HG02981 (cell line): Measurements from ENCODE around the gene PGGT1B.

Experiments used
- ATAC-seq: cut with Tn5 transposase; IDR thresholded peaks from one replicate; pipeline ENCODE4 v1.9.1; 2021; ENCODE audit warnings: mild to moderate bottlenecking, moderate library complexity; ENCODE audit not compliant: unreplicated experiment

The PGGT1B gene

DNA sequence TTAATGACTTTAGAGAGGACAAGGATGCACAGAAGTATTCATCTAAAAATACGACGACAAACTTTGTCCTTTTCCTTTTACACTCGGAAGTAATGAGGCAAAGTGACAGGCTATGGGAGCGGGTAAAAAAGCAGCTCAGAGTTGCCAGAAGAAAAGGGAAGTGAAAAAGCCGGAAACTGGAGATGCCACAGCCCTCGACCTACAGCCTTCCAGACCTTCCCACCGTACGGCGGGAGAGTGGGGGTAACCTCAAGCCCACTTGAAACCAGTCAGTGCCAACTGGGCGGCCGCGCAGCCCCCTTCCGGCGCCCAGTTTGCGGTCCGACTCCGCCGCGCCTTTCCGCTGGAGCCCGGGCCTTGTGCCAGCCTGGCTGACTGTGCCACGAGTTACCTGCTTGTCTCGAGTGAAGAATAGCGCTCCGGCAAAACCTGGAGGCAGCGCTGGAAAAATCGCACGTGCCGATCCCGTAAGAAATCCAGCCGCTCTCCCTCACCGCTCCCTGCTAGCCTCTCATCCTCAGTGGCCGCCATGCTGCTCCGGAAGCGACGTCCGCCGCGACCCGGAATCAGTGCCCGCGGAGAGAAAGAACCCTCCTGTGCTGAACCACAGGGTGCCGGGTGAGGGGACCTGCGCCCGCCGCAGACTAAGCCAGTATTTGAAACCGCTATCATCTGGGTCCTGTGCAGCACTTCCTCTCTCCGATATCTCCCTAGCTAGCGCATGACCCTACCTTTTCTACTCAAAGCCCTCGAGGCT, at the start of gene PGGT1B:
Gene PGGT1B (minus strand): TSS at position 557 of the 757 bp plus-strand sequence. CDS start 26 bp downstream, at position 531.
- ATAC-seq: peak; percentile 85

DNA sequence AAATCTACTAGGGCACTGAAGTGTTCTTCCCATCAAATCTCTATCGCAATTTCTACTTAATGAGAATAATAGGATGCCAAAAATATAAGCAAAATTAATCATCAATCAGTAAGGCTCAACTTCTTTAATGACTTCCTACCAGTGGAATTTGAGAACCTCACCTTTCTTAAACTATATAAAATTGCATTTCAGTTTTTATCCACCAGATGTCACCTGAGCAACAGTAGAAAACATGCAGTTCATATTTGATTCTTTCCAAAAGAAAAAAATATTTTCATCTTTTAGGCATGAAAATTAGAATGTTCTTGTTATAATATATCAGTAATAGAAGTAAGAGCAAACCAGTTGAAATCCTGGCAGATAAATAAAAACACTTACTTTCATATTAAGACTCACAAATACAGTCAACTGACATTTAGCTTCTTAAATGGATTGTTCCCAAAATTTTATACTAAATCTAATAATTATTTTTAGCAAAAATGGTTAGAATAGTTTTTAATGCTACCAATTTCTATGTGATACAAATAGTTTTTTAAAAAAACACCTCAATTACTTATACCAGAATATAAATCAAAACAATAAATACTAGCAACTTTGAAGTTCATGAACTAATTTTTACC, 47.2 kb upstream of the PGGT1B start:
- ATAC-seq: no peak

DNA sequence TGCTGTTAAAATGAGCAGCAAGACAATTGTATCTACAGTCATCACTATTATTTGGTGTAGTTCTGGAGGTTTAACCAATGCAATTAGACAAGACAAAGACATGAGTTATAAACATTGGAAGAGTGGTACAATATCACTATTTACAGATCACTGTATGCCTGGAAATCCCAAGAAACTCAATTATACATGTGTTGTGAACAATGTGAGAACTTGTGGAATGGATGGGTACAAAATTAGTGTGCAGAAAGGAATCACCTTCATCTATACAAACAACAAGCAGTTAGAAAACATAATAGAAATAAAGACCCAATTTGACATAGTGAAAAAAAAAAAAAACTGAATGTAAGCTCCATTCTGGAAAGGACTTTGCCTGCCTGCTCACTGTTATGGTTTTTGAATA, 46.1 kb upstream of the PGGT1B start:
- no peak for ATAC-seq

DNA sequence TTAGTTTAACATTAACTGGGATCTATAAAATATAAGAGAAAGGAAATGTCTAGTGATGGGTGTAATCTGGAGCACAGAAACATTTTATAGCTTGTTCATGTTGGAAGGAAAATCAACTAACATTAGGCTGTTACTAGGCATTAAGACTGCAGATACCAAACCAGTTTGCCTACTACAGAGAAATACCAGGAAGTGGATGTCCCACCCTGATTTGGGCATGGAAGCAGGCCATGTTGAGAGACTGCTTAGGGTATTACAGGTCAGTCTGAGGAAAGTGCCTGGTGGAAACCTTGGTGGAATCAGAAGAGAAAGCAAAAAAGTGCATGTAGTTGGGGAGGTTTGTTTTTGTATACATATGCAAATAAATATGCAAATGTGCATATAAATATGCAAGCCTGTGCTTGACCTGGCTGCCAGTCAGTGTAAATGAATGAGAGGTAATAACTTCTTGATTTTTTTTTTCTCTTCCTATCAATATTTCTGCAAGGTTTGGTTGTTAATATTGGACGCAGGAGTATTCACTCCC, 43.4 kb upstream of the PGGT1B start:
- no peak for ATAC-seq

DNA sequence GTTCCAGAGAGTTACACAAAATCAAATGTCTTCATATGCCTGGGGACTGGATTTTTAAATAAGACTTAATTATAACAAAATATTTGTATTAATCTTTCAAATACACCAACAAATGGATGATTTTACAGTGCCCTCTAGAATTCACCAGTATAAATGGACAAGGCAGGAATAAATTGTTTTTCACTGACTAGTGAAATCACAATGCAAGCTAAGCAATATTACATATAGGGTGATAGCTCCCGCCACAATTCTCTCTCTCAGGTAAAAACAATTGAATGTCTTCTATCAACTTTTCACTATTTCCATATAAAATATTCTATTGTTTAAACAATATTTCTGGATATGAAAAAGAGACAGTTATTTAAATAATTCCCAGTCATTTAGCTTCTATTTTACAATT, 41.8 kb upstream of the PGGT1B start:
- ATAC-seq: no peak

DNA sequence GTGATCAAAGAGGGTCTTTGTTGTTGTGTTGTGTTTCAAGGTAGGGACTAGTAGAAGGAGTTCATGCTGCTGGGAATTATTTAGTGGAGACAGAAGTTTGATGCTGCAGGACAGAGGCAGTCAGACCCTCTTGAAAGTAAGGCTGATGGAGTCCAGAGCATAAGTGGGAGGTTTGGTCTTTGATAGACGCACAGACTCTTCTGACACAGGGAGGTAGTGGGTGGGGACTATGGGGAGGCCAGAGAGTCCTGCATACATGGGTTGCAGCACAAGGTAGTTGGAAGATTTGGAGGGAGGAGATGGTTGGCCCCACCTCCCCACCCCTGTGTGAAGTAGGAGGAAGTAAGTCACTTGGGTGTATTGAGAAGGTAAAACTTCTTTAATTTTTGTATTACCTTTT, 36.1 kb upstream of the PGGT1B start:
- ATAC-seq: no peak

DNA sequence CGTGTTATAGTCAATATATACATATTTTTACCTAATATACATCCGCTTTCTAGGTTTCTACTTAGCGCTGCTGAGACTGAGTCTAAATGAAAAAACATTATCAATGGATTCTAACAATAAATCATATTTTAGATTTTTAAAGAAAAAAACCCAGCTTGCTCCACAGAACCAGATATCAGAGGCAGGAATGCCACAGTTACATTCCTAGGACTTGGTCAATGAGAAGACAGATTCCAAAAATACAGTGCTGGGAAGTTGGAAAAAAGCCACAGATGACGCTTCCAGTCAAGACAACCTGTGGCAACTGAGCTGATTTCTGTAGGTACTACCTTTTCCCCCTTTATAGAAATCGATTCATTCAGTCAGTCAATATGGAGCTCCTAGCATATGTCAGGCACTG, 34.4 kb upstream of the PGGT1B start:
- no peak for ATAC-seq

DNA sequence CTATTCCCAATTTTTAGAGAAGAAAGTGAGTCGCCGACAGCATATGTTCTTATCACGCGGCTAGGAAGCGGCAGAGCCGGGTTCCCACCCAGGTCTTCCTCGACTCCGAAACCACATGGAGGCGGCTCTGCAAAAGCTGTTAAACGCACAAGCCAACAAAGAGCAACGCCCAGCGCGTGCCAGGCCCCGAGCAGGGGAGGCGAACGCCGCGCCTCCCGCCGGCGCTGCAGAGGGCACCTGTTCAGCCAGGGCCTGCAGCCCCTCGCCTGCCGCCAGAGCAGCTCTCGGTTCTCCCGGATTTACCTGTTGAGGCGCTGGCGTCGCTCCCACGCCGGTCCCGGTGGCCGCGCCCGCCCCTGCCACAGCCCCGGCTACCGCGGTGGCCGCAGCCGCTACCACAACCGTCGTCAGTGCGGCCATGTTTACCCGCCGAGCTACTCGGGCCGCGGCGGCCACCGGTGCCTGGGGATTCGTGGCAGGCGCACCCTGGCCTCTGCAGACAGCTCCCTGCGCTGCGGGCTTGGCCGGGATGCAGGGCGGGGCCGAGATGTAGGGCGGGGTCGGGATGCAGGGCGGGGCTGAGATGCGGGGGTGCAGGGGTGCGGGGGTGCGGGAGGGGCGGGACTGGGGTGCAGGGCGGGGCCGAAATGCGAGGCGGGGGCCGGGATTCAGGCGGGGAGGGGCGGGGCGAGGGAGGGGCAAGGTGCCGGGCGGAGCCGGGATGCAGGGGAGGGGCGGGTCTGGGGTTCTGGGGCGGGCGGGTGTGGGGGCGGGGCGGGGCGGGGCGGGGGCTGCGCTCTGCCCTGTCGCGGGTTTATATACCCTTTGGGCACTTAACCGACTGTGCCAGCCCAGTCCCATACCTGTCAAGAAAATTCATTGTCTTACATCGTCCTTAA, 33.7 kb upstream of the PGGT1B start, which contains the start of gene CCDC112:
Gene CCDC112 (minus strand): TSS at position 531 of the 899 bp plus-strand sequence. CDS start 111 bp downstream, at position 420.
- peak; percentile 78 for ATAC-seq

DNA sequence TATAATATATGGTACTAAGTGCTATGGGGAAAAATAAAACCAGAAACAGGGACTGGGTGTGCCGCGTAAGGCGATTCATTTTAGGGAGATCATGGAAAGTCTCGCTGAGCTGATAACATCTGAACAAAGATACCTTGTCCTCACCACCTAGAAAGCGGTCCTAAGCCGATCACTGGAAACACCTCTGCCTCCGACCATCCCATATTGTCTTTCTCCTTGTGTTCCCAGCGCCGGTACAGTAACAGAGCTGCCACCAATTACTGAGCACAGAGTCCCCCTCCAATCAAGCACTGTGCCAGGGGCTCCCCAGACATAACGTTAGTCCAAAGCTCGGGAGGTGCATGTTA, 33.1 kb upstream of the PGGT1B start:
- no peak for ATAC-seq

DNA sequence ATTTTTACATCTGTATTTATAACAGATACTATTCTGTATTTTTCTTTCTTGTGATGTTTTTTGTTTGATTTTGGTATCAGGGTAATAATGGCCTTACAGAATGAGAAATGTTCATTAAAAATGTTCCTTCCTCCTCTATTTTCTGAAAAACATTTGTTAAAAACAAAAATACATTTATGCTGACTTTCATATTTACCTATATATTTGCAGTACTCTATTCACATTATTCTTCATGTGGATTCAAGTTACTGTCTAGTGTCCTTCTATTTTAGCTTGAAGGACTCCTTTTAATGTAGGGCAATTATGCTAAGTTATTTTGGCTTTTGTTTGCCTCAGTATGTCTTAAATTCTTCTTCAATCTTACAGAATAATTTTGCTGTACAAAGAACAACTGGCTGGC, 28.7 kb upstream of the PGGT1B start:
- ATAC-seq: no peak

DNA sequence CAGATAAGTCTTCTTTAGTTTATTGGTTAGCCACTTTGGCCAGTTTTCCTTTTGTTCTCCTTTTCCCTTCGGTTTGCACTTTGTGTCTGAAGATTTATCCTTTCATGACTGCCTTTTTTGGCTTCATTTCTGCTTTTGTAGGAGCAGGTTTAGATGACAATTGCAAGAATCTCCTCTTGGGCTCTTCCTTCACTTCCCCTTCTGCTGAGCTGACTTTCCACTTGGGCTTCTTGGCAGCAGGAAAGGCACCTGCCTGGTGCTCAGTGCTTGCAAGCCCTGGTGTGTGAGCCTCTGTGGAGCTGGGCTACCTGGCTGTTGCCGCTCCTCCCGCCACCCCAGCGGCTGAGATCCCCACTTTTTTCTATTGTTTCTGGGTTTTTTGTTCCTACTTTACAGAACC, 26.4 kb upstream of the PGGT1B start:
- no peak for ATAC-seq

DNA sequence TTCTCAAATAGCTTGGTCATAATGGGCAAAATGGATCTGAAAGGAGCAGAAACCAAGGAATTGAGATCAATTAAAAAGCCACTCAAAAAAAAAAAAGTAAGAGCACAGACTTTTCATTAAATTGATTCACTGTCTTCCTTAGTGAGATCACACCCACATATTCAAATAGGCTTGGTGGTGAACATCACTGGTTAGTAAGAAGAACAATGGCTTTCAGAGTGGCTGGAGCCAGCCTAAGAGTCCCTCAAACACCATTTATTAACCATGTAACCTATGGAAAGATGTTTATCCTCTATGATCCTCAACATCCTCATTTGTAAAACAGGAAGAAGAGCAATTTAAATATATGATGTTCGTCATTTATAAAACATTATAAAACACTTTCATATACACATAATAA, 21.3 kb upstream of the PGGT1B start:
- ATAC-seq: no peak

DNA sequence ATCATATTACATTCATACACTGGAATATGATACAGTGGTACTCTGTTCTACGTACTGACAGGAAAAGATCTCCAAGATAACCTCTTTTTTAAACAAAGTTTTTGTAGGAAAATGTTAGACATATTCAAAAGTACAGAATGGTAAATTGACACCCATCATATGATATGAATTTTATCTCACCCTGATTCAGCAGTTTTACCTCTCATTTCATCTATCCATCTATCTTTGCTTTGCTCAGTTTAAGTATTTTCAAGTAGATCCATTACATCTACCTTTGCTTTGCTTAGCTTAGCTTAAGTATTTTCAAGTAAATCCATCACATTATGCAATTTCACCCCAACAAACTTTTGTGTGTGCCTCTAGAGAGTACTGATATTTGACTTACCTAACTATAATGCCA, 19.5 kb upstream of the PGGT1B start:
- no peak for ATAC-seq

DNA sequence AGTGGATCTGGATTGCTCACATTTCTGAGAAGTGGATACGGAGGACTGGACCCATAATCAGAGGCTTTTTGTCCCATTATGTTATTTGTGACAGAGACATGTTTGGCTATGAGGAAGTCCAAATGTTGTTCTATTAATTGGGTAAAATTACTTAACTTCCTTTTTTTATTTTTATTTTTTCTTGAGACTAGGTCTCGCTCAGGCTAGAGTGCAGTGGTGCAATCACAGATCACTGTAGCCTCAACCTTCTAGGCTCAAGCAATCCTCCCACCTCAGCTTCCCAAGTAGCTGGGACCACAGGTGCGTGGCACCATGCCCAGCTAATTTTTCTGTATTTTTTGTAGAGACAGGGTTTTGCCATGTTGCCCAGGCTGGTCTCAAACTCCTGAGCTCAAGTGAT, 11.9 kb upstream of the PGGT1B start:
- no peak for ATAC-seq

DNA sequence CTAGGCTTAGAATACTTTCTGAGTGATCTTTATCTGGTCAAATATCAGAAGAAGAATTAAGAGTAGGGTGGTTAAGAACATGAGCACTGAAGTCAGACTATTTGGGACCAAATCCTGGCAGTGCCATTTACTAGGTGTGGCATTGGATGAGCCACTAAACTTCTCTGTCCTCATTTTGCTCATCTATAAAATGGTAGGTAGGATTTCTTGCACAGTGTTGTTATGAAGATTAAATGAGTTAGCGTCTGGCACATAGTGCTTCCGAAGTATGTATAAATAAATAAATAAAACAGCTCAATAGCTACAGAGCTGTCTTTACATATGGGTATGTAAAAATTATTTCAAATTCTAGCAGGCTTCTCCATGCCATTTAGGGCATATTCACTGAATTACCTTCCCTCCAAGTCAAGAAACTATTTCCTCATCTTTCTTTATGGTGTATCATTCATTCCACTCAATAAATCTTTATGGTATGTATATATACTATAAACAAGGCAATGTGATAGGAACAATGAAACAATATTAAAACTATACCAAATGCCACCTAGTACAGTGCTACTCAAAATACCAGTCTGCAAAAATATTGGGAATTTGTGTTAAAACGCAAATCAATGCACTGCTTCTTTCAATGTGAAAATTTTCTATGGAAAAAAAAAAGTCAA, 9.8 kb upstream of the PGGT1B start:
- ATAC-seq: no peak

DNA sequence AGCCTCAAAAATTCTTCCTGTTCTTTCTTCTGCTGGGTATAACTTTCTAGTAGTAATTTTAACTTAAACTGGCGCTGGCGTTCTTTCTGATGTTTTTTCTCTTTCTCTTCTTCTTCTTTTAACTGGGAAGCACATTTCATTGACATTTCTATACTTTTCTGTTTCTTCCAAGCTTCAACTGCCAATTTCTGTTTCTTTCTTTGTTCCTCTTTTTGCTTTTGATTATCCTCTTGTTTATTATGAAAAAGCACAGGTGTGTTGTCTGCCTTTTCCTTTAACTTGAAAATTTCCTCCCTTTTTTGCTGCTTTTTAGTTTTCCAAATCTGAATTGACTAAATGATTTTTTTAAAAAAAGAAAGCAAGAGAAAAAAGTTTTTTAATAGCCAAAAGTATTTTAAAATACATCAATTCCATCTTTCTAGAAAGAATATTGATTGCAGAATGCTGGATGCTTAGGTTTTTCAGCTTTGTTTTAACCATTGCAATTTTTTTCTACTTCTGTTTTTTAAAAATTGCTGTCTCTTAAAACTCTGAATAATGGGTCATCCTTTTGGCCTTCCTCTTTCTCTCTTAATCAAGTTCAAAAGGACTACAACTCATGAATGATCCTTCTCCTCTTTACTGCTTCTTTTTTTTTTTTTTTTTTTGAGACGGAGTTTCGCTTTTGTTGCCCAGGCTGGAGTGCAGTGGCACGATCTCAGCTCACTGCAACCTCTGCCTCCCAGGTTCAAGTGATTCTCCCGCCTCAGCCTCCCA, 8.8 kb upstream of the PGGT1B start:
- no peak for ATAC-seq

DNA sequence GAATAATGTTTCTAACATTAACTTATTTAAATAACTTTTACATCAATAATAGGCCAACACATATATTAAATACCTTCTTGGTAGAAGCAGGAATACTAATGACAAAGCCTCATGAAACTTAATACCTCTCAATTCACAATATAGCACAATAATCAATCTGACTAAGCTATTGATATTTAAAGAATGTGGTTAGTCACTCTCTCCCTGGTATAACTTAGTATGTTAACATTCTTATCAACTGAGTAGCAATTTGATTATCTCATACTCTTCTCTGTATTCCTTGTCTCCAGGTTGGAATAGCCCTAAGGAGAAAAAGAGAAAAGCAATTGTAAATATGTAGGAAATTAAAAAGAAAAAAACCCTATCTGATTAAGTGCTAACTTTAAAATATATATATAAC, 4.9 kb upstream of the PGGT1B start:
- no peak for ATAC-seq

DNA sequence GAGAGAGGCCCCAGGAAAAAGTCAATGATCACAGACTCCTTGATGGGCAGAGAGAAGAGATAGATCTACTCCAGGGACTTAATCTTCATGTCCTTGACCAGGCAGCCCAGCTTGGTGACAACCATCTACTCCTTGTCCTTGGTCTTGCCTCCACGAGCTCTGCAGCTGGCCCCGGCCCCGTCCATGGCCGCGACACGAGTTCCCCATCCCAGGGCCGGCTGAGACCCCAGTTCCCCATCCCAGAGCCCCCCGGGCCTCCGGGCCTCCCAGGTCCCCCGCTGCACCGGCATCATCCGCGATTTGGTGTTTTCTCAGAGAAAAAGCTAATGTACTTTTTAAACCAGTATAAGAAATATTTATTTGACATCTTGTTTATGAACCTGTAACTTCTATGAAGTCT, 2.5 kb upstream of the PGGT1B start:
- ATAC-seq: no peak

DNA sequence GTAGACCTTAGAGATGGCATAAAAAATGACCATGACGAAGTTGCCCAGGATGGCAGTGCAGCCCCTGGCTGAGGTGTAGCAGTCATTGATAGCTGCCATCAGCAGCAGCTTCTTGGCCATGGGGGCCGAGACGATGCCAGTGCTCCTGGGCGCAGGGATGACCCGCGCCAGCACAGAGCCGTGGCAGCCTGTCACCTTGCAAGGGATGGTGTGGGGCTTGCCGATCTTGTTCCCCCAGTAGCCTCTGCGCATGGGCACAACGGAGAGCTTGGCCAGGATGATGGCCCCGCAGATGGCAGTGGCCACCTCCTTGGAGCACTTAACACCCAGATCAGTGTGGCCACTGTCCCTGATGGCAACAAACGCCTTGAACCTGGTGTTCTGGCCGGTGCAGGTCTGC, 2.1 kb upstream of the PGGT1B start:
- ATAC-seq: no peak

DNA sequence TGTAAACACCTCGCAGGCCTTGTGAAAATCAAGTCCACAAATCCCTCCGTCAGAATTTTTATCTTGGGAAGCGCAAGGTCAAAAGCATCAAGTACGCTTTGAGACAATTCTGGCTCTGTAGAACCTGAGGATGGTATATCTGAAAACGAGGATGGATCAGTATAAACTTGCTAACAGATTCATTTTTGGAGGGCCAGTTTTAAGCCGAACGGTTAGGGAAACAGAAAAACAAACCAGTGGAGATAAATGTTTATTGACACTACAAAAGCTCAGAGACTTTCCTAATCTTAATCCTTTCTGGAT, 352 bp upstream of the PGGT1B start:
- ATAC-seq: no peak

DNA sequence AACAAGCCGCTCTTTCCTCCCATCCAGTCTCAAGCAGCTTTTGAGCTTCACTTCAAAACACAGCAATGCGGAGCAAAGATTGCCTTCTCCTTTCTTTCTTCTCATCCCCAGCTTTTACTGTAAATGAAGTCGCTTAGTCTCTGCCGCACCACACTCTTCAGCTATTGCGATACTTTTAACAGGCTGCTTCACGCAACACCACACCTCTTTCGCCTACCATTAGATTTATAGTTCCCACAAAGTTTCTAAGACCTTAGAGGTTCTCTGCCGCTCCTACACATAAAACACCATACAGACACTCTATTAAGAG, 711 bp downstream of the PGGT1B start:
- peak; percentile 42 for ATAC-seq
